ENCODE data around the gene MEA1. TPM values are rescaled to one million over a fixed set of nuclear protein-coding genes. Genes with fewer than 3 reads are reported as not detected.
A peak's percentile ranks its signal among the peaks of the same experiment; 100 is the strongest.

Gene MEA1
- 64.8 TPM for total RNA-seq (2021; ENCODE audit: unreplicated experiment)
- 85.9 and 103 TPM in 2 replicates for polyA plus RNA-seq (2012)
- percentile 60 among the genes with signal in this experiment for Bru-seq, nascent RNA
- BruChase-seq, experiment 1, labeled RNA remaining after a 6-hour chase, result percentile 77 among the genes with signal in this experiment
- percentile 66 among the genes with signal in this experiment for BruChase-seq, experiment 2, labeled RNA remaining after a 2-hour chase
- long read RNA-seq, transcript MEA1-201 (4 exons, 1,089 nt), result minor isoform, 11 of 70 reads
- long read RNA-seq, transcript MEA1-204 (4 exons, 1,004 nt), result major isoform, 45 of 70 reads
- long read RNA-seq, transcript MEA1-202 (3 exons, 2,152 nt), result minor isoform, 10 of 70 reads
- long read RNA-seq, partial matches to known transcripts, result 0 of 70 reads
- long read RNA-seq, other reads (novel, unspliced or antisense), result 4 of 70 reads

DNA sequence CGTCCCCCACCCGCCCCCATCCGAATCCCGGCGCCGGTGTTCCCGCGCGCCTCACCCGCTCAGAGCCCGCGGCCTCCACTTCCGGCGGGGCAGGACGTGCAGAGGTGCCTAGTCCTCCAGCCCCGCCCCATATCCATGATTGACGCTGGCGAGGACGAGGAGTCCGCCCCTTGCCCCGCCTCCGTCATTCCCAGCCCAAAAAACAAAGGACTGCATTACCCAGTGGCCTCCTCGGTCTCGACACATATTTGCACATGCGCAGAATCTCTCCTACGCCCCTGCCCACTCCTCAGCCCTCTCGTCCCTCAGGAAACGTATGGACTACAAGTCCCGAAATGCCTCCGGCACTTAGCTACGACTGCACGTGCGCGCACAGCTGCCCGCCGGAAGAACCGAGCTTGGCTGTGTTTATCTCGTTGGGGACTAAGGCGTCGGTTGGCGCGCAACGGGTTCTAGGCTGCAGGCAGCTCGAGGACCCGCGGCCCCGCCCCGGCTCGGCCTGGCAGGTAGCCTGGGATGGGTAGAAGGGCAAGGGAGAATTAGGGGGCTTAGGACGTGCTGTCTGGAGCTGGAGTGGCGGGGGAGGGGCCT is at the start of gene MEA1, which contains the start of gene KLHDC3:
Gene MEA1, minus strand, starts transcription at position 104 of the 591 bp plus-strand sequence. CDS start 133 bp downstream, outside the sequence.
Gene KLHDC3, plus strand, starts transcription at position 407 of the 591 bp plus-strand sequence. CDS start 2,944 bp downstream, outside the sequence.
- POLR2A ChIA-PET, result interaction anchor here (0.6 to 2.0 kb wide), 11 partner anchors 10 to 130 kb away, joined by 3 to 14 read pairs (median 4); partner anchors contain the start of genes CUL7, KLC4, MRPL2 and PPP2R5D
- H4K20me1 ChIP-seq (ENCODE audit: insufficient read depth), result no peaks in the 10 kb centered on the region
- TF ChIP-seq POLR2A (IDR thresholded peaks at IDR 0.05; ENCODE audit: borderline replicate concordance, extremely low read depth, insufficient read depth, insufficient read length), result peak; percentile 56
- TF ChIP-seq YY1 (IDR thresholded peaks at IDR 0.05; ENCODE audit: extremely low read depth, insufficient replicate concordance, low read depth, low read length), result peak; percentile 72
- TF ChIP-seq, protein P1, sequence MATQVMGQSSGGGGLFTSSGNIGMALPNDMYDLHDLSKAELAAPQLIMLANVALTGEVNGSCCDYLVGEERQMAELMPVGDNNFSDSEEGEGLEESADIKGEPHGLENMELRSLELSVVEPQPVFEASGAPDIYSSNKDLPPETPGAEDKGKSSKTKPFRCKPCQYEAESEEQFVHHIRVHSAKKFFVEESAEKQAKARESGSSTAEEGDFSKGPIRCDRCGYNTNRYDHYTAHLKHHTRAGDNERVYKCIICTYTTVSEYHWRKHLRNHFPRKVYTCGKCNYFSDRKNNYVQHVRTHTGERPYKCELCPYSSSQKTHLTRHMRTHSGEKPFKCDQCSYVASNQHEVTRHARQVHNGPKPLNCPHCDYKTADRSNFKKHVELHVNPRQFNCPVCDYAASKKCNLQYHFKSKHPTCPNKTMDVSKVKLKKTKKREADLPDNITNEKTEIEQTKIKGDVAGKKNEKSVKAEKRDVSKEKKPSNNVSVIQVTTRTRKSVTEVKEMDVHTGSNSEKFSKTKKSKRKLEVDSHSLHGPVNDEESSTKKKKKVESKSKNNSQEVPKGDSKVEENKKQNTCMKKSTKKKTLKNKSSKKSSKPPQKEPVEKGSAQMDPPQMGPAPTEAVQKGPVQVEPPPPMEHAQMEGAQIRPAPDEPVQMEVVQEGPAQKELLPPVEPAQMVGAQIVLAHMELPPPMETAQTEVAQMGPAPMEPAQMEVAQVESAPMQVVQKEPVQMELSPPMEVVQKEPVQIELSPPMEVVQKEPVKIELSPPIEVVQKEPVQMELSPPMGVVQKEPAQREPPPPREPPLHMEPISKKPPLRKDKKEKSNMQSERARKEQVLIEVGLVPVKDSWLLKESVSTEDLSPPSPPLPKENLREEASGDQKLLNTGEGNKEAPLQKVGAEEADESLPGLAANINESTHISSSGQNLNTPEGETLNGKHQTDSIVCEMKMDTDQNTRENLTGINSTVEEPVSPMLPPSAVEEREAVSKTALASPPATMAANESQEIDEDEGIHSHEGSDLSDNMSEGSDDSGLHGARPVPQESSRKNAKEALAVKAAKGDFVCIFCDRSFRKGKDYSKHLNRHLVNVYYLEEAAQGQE (IDR thresholded peaks at IDR 0.05; ENCODE audit: low read depth), result no peak
- TF ChIP-seq CEBPB (IDR thresholded peaks at IDR 0.05; ENCODE audit: low read depth), result no peak
- TF ChIP-seq, protein P2, sequence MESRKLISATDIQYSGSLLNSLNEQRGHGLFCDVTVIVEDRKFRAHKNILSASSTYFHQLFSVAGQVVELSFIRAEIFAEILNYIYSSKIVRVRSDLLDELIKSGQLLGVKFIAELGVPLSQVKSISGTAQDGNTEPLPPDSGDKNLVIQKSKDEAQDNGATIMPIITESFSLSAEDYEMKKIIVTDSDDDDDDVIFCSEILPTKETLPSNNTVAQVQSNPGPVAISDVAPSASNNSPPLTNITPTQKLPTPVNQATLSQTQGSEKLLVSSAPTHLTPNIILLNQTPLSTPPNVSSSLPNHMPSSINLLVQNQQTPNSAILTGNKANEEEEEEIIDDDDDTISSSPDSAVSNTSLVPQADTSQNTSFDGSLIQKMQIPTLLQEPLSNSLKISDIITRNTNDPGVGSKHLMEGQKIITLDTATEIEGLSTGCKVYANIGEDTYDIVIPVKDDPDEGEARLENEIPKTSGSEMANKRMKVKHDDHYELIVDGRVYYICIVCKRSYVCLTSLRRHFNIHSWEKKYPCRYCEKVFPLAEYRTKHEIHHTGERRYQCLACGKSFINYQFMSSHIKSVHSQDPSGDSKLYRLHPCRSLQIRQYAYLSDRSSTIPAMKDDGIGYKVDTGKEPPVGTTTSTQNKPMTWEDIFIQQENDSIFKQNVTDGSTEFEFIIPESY (IDR thresholded peaks at IDR 0.05; ENCODE audit: extremely low read depth, insufficient replicate concordance, low read length), result peak; percentile 47
- peak; percentile 86 for TF ChIP-seq POLR2AphosphoS5 (IDR thresholded peaks at IDR 0.05; ENCODE audit: low read depth, low read length)
- peak; percentile 61; the same call in 1 of the 2 replicates for TF ChIP-seq ZFX (IDR thresholded peaks at IDR 0.05)
- intact Hi-C loops (cut with micrococcal nuclease), result loop anchor here (1.0 to 5.0 kb wide), 3 partner anchors 43 to 257 kb away; partner anchors contain the start of genes CNPY3, KLC4 and MRPL2
- peaks cover 46% of the 10 kb centered on the region for H3K79me2 ChIP-seq (ENCODE audit: insufficient read depth, low read length)
- BruUV-seq (replicated peaks), result no TSS peak
- peak within 1 kb of the TSS; percentile 57 for H3K27ac ChIP-seq (ENCODE audit: low read depth, low read length)
- CTCF ChIA-PET, result interaction anchor here (0.6 to 2.0 kb wide), 5 partner anchors 9 to 940 kb away, joined by 3 to 7 read pairs (median 5); partner anchors contain the start of gene PPP2R5D
- H3K36me3 ChIP-seq (ENCODE audit: control insufficient read depth in 1 of 2, insufficient read depth in 2 of 2, low read length in 2 of 2), result peaks cover 27 to 29% of the 10 kb centered on the region in 2 experiments
- peak within 1 kb of the TSS; percentile 91 to 99 for H3K4me3 ChIP-seq (replicated peaks in 1 of 2; ENCODE audit: low read depth in 1 of 2, low read length in 2 of 2)
- no peaks in the 10 kb centered on the region for H3K9me2 ChIP-seq (ENCODE audit: insufficient read depth)
- ATAC-seq (peak; percentile 95), DNase-seq (ENCODE audit: low read depth, low spot score) (peak; percentile 100)
- H3K4me1 ChIP-seq (ENCODE audit: control insufficient read depth in 1 of 2, insufficient read depth in 2 of 2, low read length in 2 of 2), result peaks cover 7 to 20% of the 10 kb centered on the region in 2 experiments; a peak in 2 of 4 replicates
- peak within 1 kb of the TSS; percentile 84 for H3K9ac ChIP-seq (ENCODE audit: low read length)
- H3K27me3 ChIP-seq (ENCODE audit: insufficient read depth, low read length), result no peaks in the 10 kb centered on the region
- H3K9me3 ChIP-seq (ENCODE audit: control insufficient read depth in 1 of 2, insufficient read depth in 1 of 2, low read depth in 1 of 2, low read length in 2 of 2), result no peaks in the 10 kb centered on the region
- peak within 1 kb of the TSS; percentile 64 for H2AFZ ChIP-seq (ENCODE audit: low read depth, low read length, poor library complexity, severe bottlenecking)
- peak within 1 kb of the TSS; percentile 79 for H3K4me2 ChIP-seq (ENCODE audit: low read length)
- RAD21 ChIA-PET (ENCODE audit: low non-redundant PET in 1 of 2, low total read pairs in 2 of 2, uncharacterized antibody in 2 of 2, unreplicated experiment in 2 of 2), result interaction anchor here in 1 of 2 experiments (0.6 to 0.9 kb wide), 2 partner anchors 8 to 45 kb away, joined by 3 read pairs; partner anchors contain the start of genes KLC4 and MRPL2
